Spleen (tissue), 11 donors: ENCODE measurements around the gene DNAJB2. TPM values are rescaled to one million over a fixed set of nuclear protein-coding genes. Genes with fewer than 3 reads are reported as not detected.

ENCODE experiments used
- DNase-seq: peaks from one replicate; pipeline ENCODE4 v3.0.0-alpha.2; 2020
- H3K27ac ChIP-seq, 8 donors: fragments of 200-600 bp; sonication (generic) in 7 of 8; 1 replicate in 4 of 8; 2 replicates in 4 of 8; pipeline versions ENCODE4 v1.5.0 to v1.8.0; 2016 to 2021; ENCODE audit warnings: inconsistent platforms in 4 of 8, mild to moderate bottlenecking in 4 of 8, moderate library complexity in 1 of 8
- H3K27me3 ChIP-seq, 7 donors: fragments of 200-600 bp; sonication (generic) in 6 of 7; replicated peaks in 1 of 7; 1 replicate in 4 of 7; 2 replicates in 3 of 7; pipeline versions ENCODE4 v1.5.0 to v1.8.0; 2016 to 2021; ENCODE audit warnings: inconsistent platforms in 3 of 7, mild to moderate bottlenecking in 1 of 7
- H3K36me3 ChIP-seq, 6 donors: fragments of 200-600 bp; sonication (generic) in 5 of 6; 1 replicate in 4 of 6; 2 replicates in 2 of 6; pipeline versions ENCODE4 v1.5.0 to v1.8.0; 2016 to 2021; ENCODE audit warnings: inconsistent platforms in 2 of 6
- H3K4me1 ChIP-seq, 6 donors: fragments of 200-600 bp; sonication (generic) in 5 of 6; 1 replicate in 3 of 6; 2 replicates in 3 of 6; pipeline versions ENCODE4 v1.5.0 to v1.8.0; 2016 to 2021; ENCODE audit warnings: inconsistent platforms in 3 of 6
- H3K4me3 ChIP-seq, 8 donors: fragments of 200-600 bp; sonication (generic) in 7 of 8; 1 replicate in 4 of 8; 2 replicates in 4 of 8; pipeline versions ENCODE4 v1.5.0 to v1.8.0; 2016 to 2021; ENCODE audit warnings: inconsistent platforms in 4 of 8, mild to moderate bottlenecking in 4 of 8, moderate library complexity in 2 of 8
- H3K9me3 ChIP-seq, 8 donors: fragments of 200-600 bp; sonication (generic) in 7 of 8; 1 replicate in 4 of 8; 2 replicates in 4 of 8; pipeline versions ENCODE4 v1.5.0 to v1.8.0; 2016 to 2021; ENCODE audit warnings: inconsistent platforms in 4 of 8
- POLR2A ChIP-seq, 3 donors: fragments of 450-650 bp; IDR thresholded peaks; one replicate each; pipeline ENCODE4 v1.5.1; 2017; ENCODE audit warnings: antibody characterized with exemption in 3 of 3, mild to moderate bottlenecking in 1 of 3
- POLR2AphosphoS5 ChIP-seq, 3 donors: sonication (generic); formaldehyde crosslinking; IDR thresholded peaks; one replicate each; pipeline ENCODE4 v1.5.1; 2017; ENCODE audit warnings: antibody characterized with exemption in 3 of 3
- WGBS, 5 donors: extraction: QIAGEN DNeasy Blood & Tissue Kit in 3 of 5; methylation state at CpG; one replicate each; pipeline versions ENCODE4 v1.1.5 to v1.1.7; 2013 to 2018; 5-methylcytosine and 5-hydroxymethylcytosine counted together
- intact Hi-C: fragments of 100-400 bp; cut with DNase I; formaldehyde crosslinking; loops from one replicate; pipeline ENCODE4 v1.15.0; 2023; ENCODE audit warnings: low total_unique reads
- polyA plus RNA-seq, 3 donors: library from polyadenylated mRNA; stranded (reverse); fragments of 200-250 nt; gene quantifications; one replicate each; pipeline ENCODE4 v1.2.1, GENCODE V29; 2013
- total RNA-seq, 7 donors: library from RNA; depleted of rRNA in 3 of 7; stranded (reverse); fragments of >200 nt in 3 of 7; fragmentation: NEBNext Ultra II Directional in 4 of 7; extraction: Animal tissue kit (Norgen Biotek cat#: 25700) in 4 of 7; gene quantifications; one replicate each; pipeline versions ENCODE4 v1.1.0 to v1.2.1, GENCODE V29; 2016 to 2021
- TF ChIP-seq, protein P1 (sequence below), 11 experiments: fragments of 200-600 bp in 7 of 11; fragments of 450-650 bp in 4 of 11; sonication (generic) in 4 of 11; IDR thresholded peaks in 8 of 11; conservative IDR thresholded peaks in 3 of 11; 1 replicate in 7 of 11; 2 replicates in 4 of 11; pipeline versions ENCODE4 v1.4.0 to v1.8.0; 2016 to 2021; ENCODE audit warnings: antibody characterized with exemption in 11 of 11, inconsistent platforms in 4 of 11, mild to moderate bottlenecking in 1 of 11
- donor health status: healthy with polysubstance abuse.
- donor health status: DM: no; HTN: no; CAD: no; lungs with moderate emphysema.
- donor health status: DM: no; HTN: no; CAD: no.
- donor health status: Bipolar disorder and iron deficiency.
- donor health status: healthy.
- donor health status: DM: no; HTN: no; CAD: no.
- donor health status: DM: yes; HTN: yes; CAD: no.

DNAJB2 gene
- total and polyA plus RNA-seq, 10 donors, result 31.4 to 67.2 (median 53.6) TPM

DNA sequence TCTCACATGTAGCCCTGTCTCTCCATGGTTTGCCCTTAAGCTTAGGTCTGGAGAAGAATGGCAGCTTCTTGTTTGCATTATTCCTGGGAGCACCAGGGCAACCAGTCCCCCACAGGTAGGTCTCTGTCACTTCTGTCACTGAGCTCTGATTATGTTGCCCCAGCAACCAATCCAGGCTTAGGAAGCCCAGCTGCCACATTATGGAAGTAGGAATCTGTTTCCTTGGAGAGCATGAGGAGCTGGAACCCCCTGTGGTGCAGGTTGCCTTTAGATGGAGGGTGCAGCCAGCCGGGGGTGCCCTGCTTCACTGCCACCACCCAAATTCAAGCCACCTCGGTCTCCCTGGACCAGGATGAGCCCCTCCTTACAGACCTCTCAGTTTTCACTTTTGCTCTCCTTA lies 48.6 kb downstream of the DNAJB2 start:
- no peak overlapping the region for H3K4me3 ChIP-seq
- no peak for DNase-seq
- H3K4me1 ChIP-seq, result peaks cover 0 to 3% (median 0%) of the 10 kb centered on the region in 6 donors
- peaks cover 3 to 87% (median 16%) of the 10 kb centered on the region in 7 donors for H3K27me3 ChIP-seq
- 47 to 64% (median 56%) methylated on average over 2 of the region's 2 CpGs for WGBS, 5 donors
- H3K36me3 ChIP-seq, result no peaks in the 10 kb centered on the region
- intact Hi-C loops, result no loop called here
- H3K27ac ChIP-seq, result no peak overlapping the region
- no peaks in the 10 kb centered on the region for H3K9me3 ChIP-seq
- TF ChIP-seq, protein P1, sequence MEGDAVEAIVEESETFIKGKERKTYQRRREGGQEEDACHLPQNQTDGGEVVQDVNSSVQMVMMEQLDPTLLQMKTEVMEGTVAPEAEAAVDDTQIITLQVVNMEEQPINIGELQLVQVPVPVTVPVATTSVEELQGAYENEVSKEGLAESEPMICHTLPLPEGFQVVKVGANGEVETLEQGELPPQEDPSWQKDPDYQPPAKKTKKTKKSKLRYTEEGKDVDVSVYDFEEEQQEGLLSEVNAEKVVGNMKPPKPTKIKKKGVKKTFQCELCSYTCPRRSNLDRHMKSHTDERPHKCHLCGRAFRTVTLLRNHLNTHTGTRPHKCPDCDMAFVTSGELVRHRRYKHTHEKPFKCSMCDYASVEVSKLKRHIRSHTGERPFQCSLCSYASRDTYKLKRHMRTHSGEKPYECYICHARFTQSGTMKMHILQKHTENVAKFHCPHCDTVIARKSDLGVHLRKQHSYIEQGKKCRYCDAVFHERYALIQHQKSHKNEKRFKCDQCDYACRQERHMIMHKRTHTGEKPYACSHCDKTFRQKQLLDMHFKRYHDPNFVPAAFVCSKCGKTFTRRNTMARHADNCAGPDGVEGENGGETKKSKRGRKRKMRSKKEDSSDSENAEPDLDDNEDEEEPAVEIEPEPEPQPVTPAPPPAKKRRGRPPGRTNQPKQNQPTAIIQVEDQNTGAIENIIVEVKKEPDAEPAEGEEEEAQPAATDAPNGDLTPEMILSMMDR (IDR thresholded peaks at IDR 0.05 in 8 of 11, conservative IDR thresholded peaks at IDR 0.05 in 3 of 11), result no peak
- TF ChIP-seq POLR2AphosphoS5 (IDR thresholded peaks at IDR 0.05) (no peak), POLR2A (IDR thresholded peaks at IDR 0.05) (no peak)

DNA sequence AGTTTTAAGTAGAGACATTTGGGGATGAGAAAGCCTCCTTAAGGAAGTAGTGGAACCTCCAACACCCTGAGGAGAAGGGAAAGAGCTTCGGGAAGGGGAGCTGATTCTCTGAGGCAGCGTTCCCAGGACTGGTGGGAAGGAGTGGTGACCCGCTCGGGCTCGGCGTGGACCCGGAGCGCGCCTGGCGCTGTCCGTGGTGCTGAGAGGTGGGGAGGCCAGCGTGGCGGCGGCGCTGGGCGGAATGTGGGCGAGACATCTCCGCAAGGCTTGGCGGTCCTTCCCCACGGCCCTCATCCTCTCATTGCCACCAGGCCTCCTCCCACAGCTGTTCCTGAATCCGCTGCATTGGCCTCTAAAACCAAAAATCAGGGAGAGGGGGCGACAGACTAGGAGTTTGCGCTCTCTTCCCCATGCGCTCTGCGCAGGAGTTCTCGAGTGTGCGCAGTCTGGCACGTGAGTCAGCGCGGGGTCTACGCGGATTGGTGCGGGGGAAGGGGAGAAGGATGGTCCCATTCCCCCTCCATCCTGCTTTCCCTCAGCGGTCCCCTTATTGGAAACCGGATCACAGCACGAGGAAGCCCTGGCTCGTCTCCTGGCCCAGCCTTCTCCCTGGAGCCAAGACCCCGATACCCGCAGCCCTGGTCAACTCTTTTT lies 52.5 kb downstream of the DNAJB2 start:
- WGBS, 5 donors, result 14 to 29% (median 19%) methylated on average over 33 to 39 of the region's 39 CpGs
- TF ChIP-seq POLR2AphosphoS5 (IDR thresholded peaks at IDR 0.05) (peak in 1 of 3 donors; percentile 19), POLR2A (IDR thresholded peaks at IDR 0.05) (no peak)
- TF ChIP-seq, protein P1 (IDR thresholded peaks at IDR 0.05 in 8 of 11, conservative IDR thresholded peaks at IDR 0.05 in 3 of 11), result no peak
- Histone ChIP-seq H3K4me3 (no peak overlapping the region), H3K4me1 (peaks cover 0 to 3% (median 0%) of the 10 kb centered on the region in 6 donors), H3K27me3 (peaks cover 3 to 83% (median 36%) of the 10 kb centered on the region in 7 donors), H3K9me3 (peaks cover 0 to 18% (median 14%) of the 10 kb centered on the region in 8 donors), H3K36me3 (no peaks in the 10 kb centered on the region), H3K27ac (no peak overlapping the region)
- intact Hi-C loops, result no loop called here
- DNase-seq, result no peak

DNA sequence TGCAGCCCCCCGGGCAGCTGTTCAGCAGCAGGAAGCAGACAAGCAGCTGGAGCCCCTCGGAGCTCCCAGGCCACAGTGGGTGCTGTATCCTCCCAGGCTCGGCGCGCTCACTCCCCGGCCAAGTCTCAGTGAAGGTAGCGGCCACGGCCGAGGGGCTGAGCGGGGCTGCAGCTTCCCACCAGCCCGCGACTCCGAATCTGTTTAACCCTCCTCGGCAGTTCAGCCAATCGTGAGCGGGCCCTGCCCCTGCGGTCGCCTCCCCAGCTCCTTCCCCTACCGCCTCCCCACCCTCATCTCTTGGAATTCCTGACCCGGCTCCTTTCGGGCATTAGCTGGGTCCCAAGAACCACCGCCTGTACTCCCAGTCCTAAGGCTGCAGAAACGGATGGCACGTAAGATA lies 53.4 kb downstream of the DNAJB2 start, which contains the start of gene RESP18:
Gene RESP18 (minus strand): TSS at position 203 of the 400 bp plus-strand sequence.
- peaks cover 0 to 24% (median 17%) of the 10 kb centered on the region in 8 donors for H3K9me3 ChIP-seq
- H3K4me1 ChIP-seq, result peaks cover 0 to 3% (median 0%) of the 10 kb centered on the region in 6 donors
- no peak for DNase-seq
- H3K36me3 ChIP-seq, result no peaks in the 10 kb centered on the region
- H3K4me3 ChIP-seq, result no peak within 1 kb of the TSS
- intact Hi-C loops, result no loop called here
- 7 to 16% (median 16%) methylated on average over 14 to 24 of the region's 24 CpGs for WGBS, 5 donors
- no peak within 1 kb of the TSS for H3K27ac ChIP-seq
- H3K27me3 ChIP-seq, result peaks cover 3 to 88% (median 36%) of the 10 kb centered on the region in 7 donors
- TF ChIP-seq POLR2AphosphoS5 (IDR thresholded peaks at IDR 0.05) (no peak), POLR2A (IDR thresholded peaks at IDR 0.05) (no peak)
- TF ChIP-seq, protein P1 (IDR thresholded peaks at IDR 0.05 in 8 of 11, conservative IDR thresholded peaks at IDR 0.05 in 3 of 11), result no peak

DNA sequence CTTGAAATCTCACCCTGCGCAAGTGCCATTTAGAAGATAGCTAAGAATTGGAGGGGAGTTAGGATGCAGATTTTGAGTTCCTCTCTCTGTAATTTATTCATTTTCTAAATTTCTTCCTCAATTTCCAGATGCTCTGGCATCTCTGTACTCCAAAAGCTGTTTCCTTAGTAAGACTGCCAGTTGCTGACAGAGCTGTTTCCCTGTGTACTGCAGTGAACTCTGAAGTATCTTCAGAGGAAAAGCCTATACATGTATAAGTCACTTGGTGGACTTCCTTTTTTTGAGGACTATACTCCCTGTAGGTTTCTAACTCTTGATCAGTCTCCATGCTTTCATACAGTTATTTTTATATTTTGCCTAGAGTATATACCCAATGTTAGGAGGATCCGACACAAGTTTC lies 54.9 kb downstream of the DNAJB2 start:
- peaks cover 0 to 3% (median 0%) of the 10 kb centered on the region in 6 donors for H3K4me1 ChIP-seq
- DNase-seq, result no peak
- H3K27me3 ChIP-seq, result peaks cover 3 to 82% (median 36%) of the 10 kb centered on the region in 7 donors
- intact Hi-C loops, result no loop called here
- H3K9me3 ChIP-seq, result peaks cover 0 to 24% (median 17%) of the 10 kb centered on the region in 8 donors
- no peak overlapping the region for H3K27ac ChIP-seq
- TF ChIP-seq, protein P1 (IDR thresholded peaks at IDR 0.05 in 8 of 11, conservative IDR thresholded peaks at IDR 0.05 in 3 of 11), result no peak
- no peak for TF ChIP-seq POLR2AphosphoS5 (IDR thresholded peaks at IDR 0.05)
- no peak for TF ChIP-seq POLR2A (IDR thresholded peaks at IDR 0.05)
- no peaks in the 10 kb centered on the region for H3K36me3 ChIP-seq
- H3K4me3 ChIP-seq, result no peak overlapping the region
- 61 to 94% (median 93%) methylated on average over 2 of the region's 2 CpGs for WGBS, 5 donors
